ENCODE data around the gene AP1G2.

DNA sequence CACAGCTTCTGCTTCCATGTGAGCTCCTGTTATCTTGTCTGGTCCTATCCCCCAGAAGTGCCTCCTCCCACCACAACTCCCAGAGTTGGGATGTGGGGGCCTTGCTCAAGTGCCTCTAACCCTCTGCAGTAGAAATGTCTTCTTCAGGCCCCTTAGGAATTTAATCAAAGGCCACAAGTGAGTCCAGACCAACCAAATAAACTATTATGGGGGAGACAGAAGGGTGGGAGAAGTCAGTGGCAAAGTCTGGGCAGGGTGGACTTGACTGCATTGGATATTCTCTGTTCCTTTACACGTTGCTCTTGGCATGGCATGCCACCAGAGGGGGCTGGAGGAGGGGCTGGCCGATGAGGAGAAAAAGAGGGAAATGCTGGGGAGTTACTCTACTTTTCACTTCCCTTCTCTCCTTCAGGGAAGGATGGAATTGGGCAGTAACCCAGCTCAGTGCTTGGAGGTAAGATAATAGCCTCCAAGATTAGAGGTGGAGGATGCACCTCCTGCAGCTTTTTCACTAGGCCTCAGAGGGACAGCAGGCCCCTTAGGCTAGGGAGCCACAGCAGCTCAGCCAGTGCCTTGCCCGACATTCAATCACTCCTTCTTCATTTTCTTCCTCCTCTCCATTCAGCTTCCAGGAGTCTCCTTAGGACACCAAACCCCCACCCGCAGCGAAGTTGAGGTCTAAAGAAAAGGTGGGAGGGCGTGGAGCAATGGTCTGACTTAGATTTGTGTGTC, 1.2 kb upstream of the AP1G2 start:
- TF ChIP-seq, protein P1, sequence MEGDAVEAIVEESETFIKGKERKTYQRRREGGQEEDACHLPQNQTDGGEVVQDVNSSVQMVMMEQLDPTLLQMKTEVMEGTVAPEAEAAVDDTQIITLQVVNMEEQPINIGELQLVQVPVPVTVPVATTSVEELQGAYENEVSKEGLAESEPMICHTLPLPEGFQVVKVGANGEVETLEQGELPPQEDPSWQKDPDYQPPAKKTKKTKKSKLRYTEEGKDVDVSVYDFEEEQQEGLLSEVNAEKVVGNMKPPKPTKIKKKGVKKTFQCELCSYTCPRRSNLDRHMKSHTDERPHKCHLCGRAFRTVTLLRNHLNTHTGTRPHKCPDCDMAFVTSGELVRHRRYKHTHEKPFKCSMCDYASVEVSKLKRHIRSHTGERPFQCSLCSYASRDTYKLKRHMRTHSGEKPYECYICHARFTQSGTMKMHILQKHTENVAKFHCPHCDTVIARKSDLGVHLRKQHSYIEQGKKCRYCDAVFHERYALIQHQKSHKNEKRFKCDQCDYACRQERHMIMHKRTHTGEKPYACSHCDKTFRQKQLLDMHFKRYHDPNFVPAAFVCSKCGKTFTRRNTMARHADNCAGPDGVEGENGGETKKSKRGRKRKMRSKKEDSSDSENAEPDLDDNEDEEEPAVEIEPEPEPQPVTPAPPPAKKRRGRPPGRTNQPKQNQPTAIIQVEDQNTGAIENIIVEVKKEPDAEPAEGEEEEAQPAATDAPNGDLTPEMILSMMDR (IDR thresholded peaks at IDR 0.05; ENCODE audit: poor library complexity, severe bottlenecking): peak; percentile 64
- TF ChIP-seq POLR2AphosphoS5 (IDR thresholded peaks at IDR 0.05): no peak
- TF ChIP-seq, protein P2, sequence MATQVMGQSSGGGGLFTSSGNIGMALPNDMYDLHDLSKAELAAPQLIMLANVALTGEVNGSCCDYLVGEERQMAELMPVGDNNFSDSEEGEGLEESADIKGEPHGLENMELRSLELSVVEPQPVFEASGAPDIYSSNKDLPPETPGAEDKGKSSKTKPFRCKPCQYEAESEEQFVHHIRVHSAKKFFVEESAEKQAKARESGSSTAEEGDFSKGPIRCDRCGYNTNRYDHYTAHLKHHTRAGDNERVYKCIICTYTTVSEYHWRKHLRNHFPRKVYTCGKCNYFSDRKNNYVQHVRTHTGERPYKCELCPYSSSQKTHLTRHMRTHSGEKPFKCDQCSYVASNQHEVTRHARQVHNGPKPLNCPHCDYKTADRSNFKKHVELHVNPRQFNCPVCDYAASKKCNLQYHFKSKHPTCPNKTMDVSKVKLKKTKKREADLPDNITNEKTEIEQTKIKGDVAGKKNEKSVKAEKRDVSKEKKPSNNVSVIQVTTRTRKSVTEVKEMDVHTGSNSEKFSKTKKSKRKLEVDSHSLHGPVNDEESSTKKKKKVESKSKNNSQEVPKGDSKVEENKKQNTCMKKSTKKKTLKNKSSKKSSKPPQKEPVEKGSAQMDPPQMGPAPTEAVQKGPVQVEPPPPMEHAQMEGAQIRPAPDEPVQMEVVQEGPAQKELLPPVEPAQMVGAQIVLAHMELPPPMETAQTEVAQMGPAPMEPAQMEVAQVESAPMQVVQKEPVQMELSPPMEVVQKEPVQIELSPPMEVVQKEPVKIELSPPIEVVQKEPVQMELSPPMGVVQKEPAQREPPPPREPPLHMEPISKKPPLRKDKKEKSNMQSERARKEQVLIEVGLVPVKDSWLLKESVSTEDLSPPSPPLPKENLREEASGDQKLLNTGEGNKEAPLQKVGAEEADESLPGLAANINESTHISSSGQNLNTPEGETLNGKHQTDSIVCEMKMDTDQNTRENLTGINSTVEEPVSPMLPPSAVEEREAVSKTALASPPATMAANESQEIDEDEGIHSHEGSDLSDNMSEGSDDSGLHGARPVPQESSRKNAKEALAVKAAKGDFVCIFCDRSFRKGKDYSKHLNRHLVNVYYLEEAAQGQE (IDR thresholded peaks at IDR 0.05; ENCODE audit: borderline replicate concordance): no peak
